Panc1 (cell line): ENCODE measurements around the gene SBNO2. TPM values are rescaled to one million over a fixed set of nuclear protein-coding genes. Genes with fewer than 3 reads are reported as not detected.

Experiments used
- ATAC-seq: fragments of 200-7000 bp; cut with Tn5 transposase; 2 replicates; pipeline ENCODE4 v1.9.1; 2020; ENCODE audit warnings: mild to moderate bottlenecking, moderate library complexity
- BruUV-seq: library from RNA; stranded (reverse); fragments of 400-500 nt; replicated peaks from 2 replicates; lab custom pipeline; 2021; lab: Mats Ljungman, UMichigan
- CTCF ChIA-PET: fragments of 300-600 bp; sonication (Branson Sonifier 250); formaldehyde crosslinking; loops from one replicate; lab custom pipeline; 2022; ENCODE audit warnings: antibody characterized with exemption; lab: Charles Lee
- POLR2A ChIA-PET: fragments of 300-600 bp; sonication (Branson Sonifier 250); formaldehyde crosslinking; loops from one replicate; lab custom pipeline; 2022; ENCODE audit warnings: antibody characterized with exemption; lab: Charles Lee
- DNase-seq: peaks from one replicate; pipeline ENCODE4 v3.0.0-alpha.2; 2010; ENCODE audit warnings: low read depth, low spot score
- H3K27ac ChIP-seq: 2 replicates; pipeline ENCODE4 v1.5.1; 2011; ENCODE audit warnings: mild to moderate bottlenecking, low read length, inconsistent platforms
- H3K27me3 ChIP-seq: fragments of 200-500 bp; sonication (Bioruptor generic); 2 replicates; pipeline ENCODE4 v1.6.0; 2014; ENCODE audit warnings: low read length, inconsistent platforms; ENCODE audit not compliant: control insufficient read depth, insufficient read depth
- H3K36me3 ChIP-seq: fragments of 200-500 bp; sonication (Bioruptor generic); 2 replicates; pipeline ENCODE4 v1.5.1; 2014; ENCODE audit warnings: inconsistent platforms, mild to moderate bottlenecking, low read length, moderate library complexity; ENCODE audit not compliant: control insufficient read depth, insufficient read depth
- H3K4me1 ChIP-seq: 2 replicates; pipeline ENCODE4 v1.5.1; 2011; ENCODE audit warnings: inconsistent platforms, mild to moderate bottlenecking, low read length, moderate library complexity; ENCODE audit not compliant: control insufficient read depth, insufficient read depth
- H3K4me3 ChIP-seq, 2 experiments: 2 replicates each; pipeline ENCODE4 v1.5.1; 2011 to 2012; ENCODE audit warnings: low read depth in 2 of 2, low read length in 2 of 2, mild to moderate bottlenecking in 2 of 2, inconsistent platforms in 1 of 2, moderate library complexity in 1 of 2
- H3K9me3 ChIP-seq: fragments of 200-500 bp; sonication (Bioruptor generic); 2 replicates; pipeline ENCODE4 v1.5.1; 2014; ENCODE audit warnings: low read depth, mild to moderate bottlenecking, inconsistent platforms, low read length, moderate library complexity; ENCODE audit not compliant: control insufficient read depth, insufficient read depth
- CTCF ChIP-seq: fragments of 450-650 bp; IDR thresholded peaks from 2 replicates; pipeline ENCODE4 v1.5.1; 2017; ENCODE audit warnings: mild to moderate bottlenecking
- POLR2AphosphoS5 ChIP-seq: IDR thresholded peaks from 2 replicates; pipeline ENCODE4 v1.6.1; 2012; ENCODE audit warnings: mild to moderate bottlenecking, low read depth, low read length, moderate library complexity
- REST ChIP-seq, 2 experiments: IDR thresholded peaks; 2 replicates each; pipeline ENCODE4 v1.6.1; 2011 to 2012; ENCODE audit warnings: low read depth in 2 of 2, control low read depth in 1 of 2, low read length in 1 of 2, mild to moderate bottlenecking in 1 of 2, moderate library complexity in 1 of 2; ENCODE audit not compliant: insufficient read depth in 1 of 2
- SIN3A ChIP-seq: IDR thresholded peaks from 2 replicates; pipeline ENCODE4 v1.6.1; 2012; ENCODE audit warnings: low read depth, mild to moderate bottlenecking, low read length, moderate library complexity, borderline replicate concordance; ENCODE audit not compliant: insufficient read depth
- TCF7L2 ChIP-seq: IDR thresholded peaks from 2 replicates; pipeline ENCODE4 v1.6.1; 2011; ENCODE audit warnings: mild to moderate bottlenecking, low read depth, low read length, inconsistent platforms
- in situ Hi-C: cut with HindIII; loops from 2 replicates; pipeline ENCODE4 v1.10.0; 2016; ENCODE audit warnings: low sequenced_read_pairs, low pct_unique_long_range_greater_than_20kb
- intact Hi-C: fragments of 100-400 bp; cut with micrococcal nuclease; formaldehyde crosslinking; loops from one replicate; pipeline ENCODE4 v1.10.0; 2022; ENCODE audit not compliant: unreplicated experiment
- total RNA-seq: library from RNA; stranded (reverse); gene quantifications from one replicate; pipeline ENCODE4 v1.2.1, GENCODE V29; 2021; ENCODE audit not compliant: unreplicated experiment

SBNO2 gene
- total RNA-seq, 1 experiment from 2014 or later = 101 TPM

- in situ Hi-C loops = no loop called here
- Histone ChIP-seq H3K9me3 (no peaks in the 10 kb centered on the region), H3K27ac (peak overlapping the region; percentile 78), H3K36me3 (no peaks in the 10 kb centered on the region), H3K27me3 (no peaks in the 10 kb centered on the region), H3K4me1 (peaks cover 29% of the 10 kb centered on the region), H3K4me3 (no peak overlapping the region)
- ATAC-seq (peak; percentile 49), DNase-seq (no peak)
- BruUV-seq = no TSS peak
- ChIA-PET CTCF (interaction anchor here (0.6 to 1.1 kb wide), 5 partner anchors 49 to 438 kb away, joined by 3 to 5 read pairs (median 4); no protein-coding TSS in a partner anchor), POLR2A (no interaction called here)
- intact Hi-C loops = no loop called here
- TF ChIP-seq CTCF = peak; percentile 86
- TF ChIP-seq POLR2AphosphoS5 = peak; percentile 31; the same call in 1 of the 2 replicates
- TF ChIP-seq SIN3A = no peak
Measured at GRCh38 chr19:1113030-1113985, 60.8 kb downstream of the SBNO2 start.

- in situ Hi-C loops = no loop called here
Measured at GRCh38 chr19:1112268-1113029, 61.6 kb downstream of the SBNO2 start.

More at GRCh38 chr19:1112268-1113029, 61.6 kb downstream of the SBNO2 start:
- Histone ChIP-seq H3K27me3 (no peaks in the 10 kb centered on the region), H3K4me1 (peaks cover 33% of the 10 kb centered on the region), H3K27ac (peak overlapping the region; percentile 74), H3K4me3 (0 out of 4 replicates have a peak overlapping the region, but pooled peaks of 1 of the 2 experiments have one; percentile 4), H3K36me3 (no peaks in the 10 kb centered on the region), H3K9me3 (no peaks in the 10 kb centered on the region)
- DNase-seq = no peak
- peak; percentile 19 for ATAC-seq
- BruUV-seq = no TSS peak
- TF ChIP-seq REST (IDR thresholded peaks at IDR 0.05; ENCODE audit: insufficient read depth in 1 of 2, low read depth in 2 of 2, low read length in 1 of 2) = no peak
- TF ChIP-seq CTCF = no peak
- no peak for TF ChIP-seq SIN3A
- TF ChIP-seq TCF7L2 = no peak
- TF ChIP-seq POLR2AphosphoS5 = no peak
- intact Hi-C loops = no loop called here
- POLR2A ChIA-PET = no interaction called here
- CTCF ChIA-PET = interaction anchor here (0.7 to 1.1 kb wide), 3 partner anchors 50 to 97 kb away, joined by 3 to 4 read pairs (median 4); no protein-coding TSS in a partner anchor
